DMS79 treated with DMSO at 0.1 percent for 48 hours (cell line): Measurements from ENCODE around the gene FBLN1.

Source experiments
- DNase-seq: peaks from one replicate; lab custom pipeline; 2025; lab: John Stamatoyannopoulos, UW

FBLN1 gene

GRCh38 chr22:45640941-45641621 lies 138.4 kb downstream of the FBLN1 start:
- no peak for DNase-seq

- DNase-seq: no peak
These were observed 140.3 kb downstream of the FBLN1 start for GRCh38 chr22:45642986-45643385.

- no peak for DNase-seq
These were observed 142.0 kb downstream of the FBLN1 start for GRCh38 chr22:45644714-45645113.

GRCh38 chr22:45645150-45645525 lies 142.5 kb downstream of the FBLN1 start:
- no peak for DNase-seq

- DNase-seq: no peak
These were observed 143.1 kb downstream of the FBLN1 start for GRCh38 chr22:45645526-45646414.

GRCh38 chr22:45647532-45648225 lies 145.0 kb downstream of the FBLN1 start:
- no peak for DNase-seq

GRCh38 chr22:45648301-45649117 lies 145.8 kb downstream of the FBLN1 start:
- no peak for DNase-seq

GRCh38 chr22:45649809-45650208 lies 147.1 kb downstream of the FBLN1 start:
- DNase-seq: no peak

- no peak for DNase-seq
These were observed 148.0 kb downstream of the FBLN1 start for GRCh38 chr22:45650721-45651120.
